ENCODE data around the gene GNAS-AS1. TPM values are rescaled to one million over a fixed set of nuclear protein-coding genes. Genes with fewer than 3 reads are reported as not detected.

Gene GNAS-AS1
- total RNA-seq, 4 donors from 2014 or later, result 0.19 TPM; not detected in 3

DNA sequence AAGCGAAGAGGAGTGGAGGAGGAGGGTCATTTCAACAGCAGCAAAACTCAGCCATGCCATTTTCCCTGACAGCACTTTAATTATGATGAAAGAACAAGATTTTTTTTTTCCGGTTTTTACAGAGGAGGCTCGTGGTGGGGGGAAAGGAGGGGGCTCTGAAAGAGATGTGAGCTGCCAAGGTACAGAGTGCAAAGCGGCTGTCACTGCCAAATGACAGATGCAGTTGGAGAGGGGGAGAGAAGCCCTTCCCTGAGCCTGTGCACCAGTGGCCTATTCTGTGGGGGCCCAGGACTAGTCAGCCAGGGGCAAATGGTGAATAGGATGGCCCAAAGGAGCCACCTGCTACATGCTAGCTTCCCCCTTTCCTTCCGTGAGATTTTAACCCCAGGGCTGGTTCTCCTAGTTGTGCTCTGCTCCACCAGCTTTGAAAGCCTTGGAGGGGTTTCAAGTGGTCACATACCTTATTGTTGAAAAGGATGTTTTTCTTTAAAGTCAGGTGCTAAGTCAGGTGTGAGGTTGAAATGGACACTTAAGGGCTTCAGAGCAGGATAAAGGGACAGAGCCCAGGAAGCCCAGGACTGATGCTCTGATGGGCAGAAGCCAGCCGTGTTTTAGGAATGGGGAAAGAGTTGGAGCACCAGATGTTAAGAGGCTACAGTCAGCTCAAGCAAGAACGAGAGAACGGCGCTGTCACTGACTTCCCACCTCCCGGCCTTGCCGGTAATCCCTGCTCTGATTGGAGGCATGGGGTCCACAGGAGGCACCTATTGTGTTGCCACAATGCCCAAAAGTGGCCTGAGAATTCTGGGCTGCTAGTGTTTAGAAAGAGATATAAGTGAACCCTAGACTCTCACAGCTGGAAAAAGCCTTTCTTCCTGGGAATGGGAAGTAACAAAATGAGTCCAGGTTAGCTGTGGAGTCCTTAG is 26.6 kb upstream of the GNAS-AS1 start:
- H3K4me1 ChIP-seq, result no peaks in the 10 kb centered on the region
- no peaks in the 10 kb centered on the region for H3K36me3 ChIP-seq
- no peak for TF ChIP-seq CTCF (IDR thresholded peaks at IDR 0.05)
- no peak for TF ChIP-seq POLR2A (IDR thresholded peaks at IDR 0.05)
- no peak for TF ChIP-seq POLR2AphosphoS5 (IDR thresholded peaks at IDR 0.05)
- TF ChIP-seq EP300 (IDR thresholded peaks at IDR 0.05), result no peak
- no peak for ATAC-seq
- H3K9me3 ChIP-seq, result no peaks in the 10 kb centered on the region
- no peak overlapping the region for H3K4me3 ChIP-seq
- WGBS, 2 donors (ENCODE audit: low coverage in 1 of 2), result 59 to 65% methylated on average over 9 of the region's 11 CpGs
- no peak overlapping the region for H3K27ac ChIP-seq
- no peaks in the 10 kb centered on the region for H3K27me3 ChIP-seq

- Histone ChIP-seq H3K9me3 (no peaks in the 10 kb centered on the region), H3K4me3 (no peak overlapping the region), H3K27ac (no peak overlapping the region), H3K4me1 (no peaks in the 10 kb centered on the region), H3K36me3 (no peaks in the 10 kb centered on the region), H3K27me3 (no peaks in the 10 kb centered on the region)
- no peak for TF ChIP-seq POLR2A (IDR thresholded peaks at IDR 0.05)
- no peak for TF ChIP-seq EP300 (IDR thresholded peaks at IDR 0.05)
- no peak for TF ChIP-seq CTCF (IDR thresholded peaks at IDR 0.05)
- TF ChIP-seq POLR2AphosphoS5 (IDR thresholded peaks at IDR 0.05), result no peak
- 61 to 70% methylated on average over 4 to 7 of the region's 7 CpGs for WGBS, 2 donors (ENCODE audit: low coverage in 1 of 2)
- no peak for ATAC-seq
Measured at GRCh38 chr20:58876437-58876836, 25.7 kb upstream of the GNAS-AS1 start.

GRCh38 chr20:58875541-58876134 is 24.9 kb upstream of the GNAS-AS1 start:
- H3K27me3 ChIP-seq, result no peaks in the 10 kb centered on the region
- H3K9me3 ChIP-seq, result no peaks in the 10 kb centered on the region
- no peak overlapping the region for H3K4me3 ChIP-seq
- TF ChIP-seq POLR2AphosphoS5 (IDR thresholded peaks at IDR 0.05) (no peak), EP300 (IDR thresholded peaks at IDR 0.05) (no peak), CTCF (IDR thresholded peaks at IDR 0.05) (no peak), POLR2A (IDR thresholded peaks at IDR 0.05) (no peak)
- H3K27ac ChIP-seq, result no peak overlapping the region
- no peak for ATAC-seq
- peaks cover 0 to under 1% (median 0%) of the 10 kb centered on the region in 3 donors for H3K4me1 ChIP-seq
- WGBS, 2 donors (ENCODE audit: low coverage in 1 of 2), result 93 to 97% methylated on average over 4 to 6 of the region's 12 CpGs
- no peaks in the 10 kb centered on the region for H3K36me3 ChIP-seq

DNA sequence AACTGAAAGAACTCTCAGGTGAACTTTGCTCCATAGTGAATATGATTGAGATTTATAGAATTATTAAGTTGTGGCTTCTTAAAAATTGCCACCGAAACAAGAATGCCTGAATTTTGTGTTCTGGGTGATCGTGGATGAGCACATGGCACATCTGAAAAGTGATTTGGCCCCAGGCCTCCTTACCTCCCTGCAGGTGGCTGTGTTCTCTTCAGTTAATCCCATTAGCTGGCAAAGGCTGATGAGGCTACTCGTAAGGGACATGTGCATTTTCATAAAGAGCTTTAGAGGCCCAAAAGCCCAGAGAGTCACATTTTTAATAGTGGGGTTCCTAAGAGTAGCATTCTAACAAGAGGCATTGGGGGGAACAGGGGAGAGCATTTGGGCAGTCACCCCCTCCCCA is 24.4 kb upstream of the GNAS-AS1 start:
- H3K36me3 ChIP-seq, result no peaks in the 10 kb centered on the region
- H3K27me3 ChIP-seq, result no peaks in the 10 kb centered on the region
- TF ChIP-seq POLR2AphosphoS5 (IDR thresholded peaks at IDR 0.05) (no peak), EP300 (IDR thresholded peaks at IDR 0.05) (no peak), POLR2A (IDR thresholded peaks at IDR 0.05) (no peak), CTCF (IDR thresholded peaks at IDR 0.05) (no peak)
- peaks cover 0 to 6% (median 0%) of the 10 kb centered on the region in 3 donors for H3K4me1 ChIP-seq
- no peaks in the 10 kb centered on the region for H3K9me3 ChIP-seq
- no peak overlapping the region for H3K27ac ChIP-seq
- 94 to 100% methylated on average over 2 to 3 of the region's 3 CpGs for WGBS, 2 donors (ENCODE audit: low coverage in 1 of 2)
- ATAC-seq, result no peak
- H3K4me3 ChIP-seq, result no peak overlapping the region
